ENCODE results near the gene OPHN1. TPM values are rescaled to one million over a fixed set of nuclear protein-coding genes. Genes with fewer than 3 reads are reported as not detected.
A peak's percentile ranks its signal among the peaks of the same experiment; 100 is the strongest.

OPHN1 gene, protein sequence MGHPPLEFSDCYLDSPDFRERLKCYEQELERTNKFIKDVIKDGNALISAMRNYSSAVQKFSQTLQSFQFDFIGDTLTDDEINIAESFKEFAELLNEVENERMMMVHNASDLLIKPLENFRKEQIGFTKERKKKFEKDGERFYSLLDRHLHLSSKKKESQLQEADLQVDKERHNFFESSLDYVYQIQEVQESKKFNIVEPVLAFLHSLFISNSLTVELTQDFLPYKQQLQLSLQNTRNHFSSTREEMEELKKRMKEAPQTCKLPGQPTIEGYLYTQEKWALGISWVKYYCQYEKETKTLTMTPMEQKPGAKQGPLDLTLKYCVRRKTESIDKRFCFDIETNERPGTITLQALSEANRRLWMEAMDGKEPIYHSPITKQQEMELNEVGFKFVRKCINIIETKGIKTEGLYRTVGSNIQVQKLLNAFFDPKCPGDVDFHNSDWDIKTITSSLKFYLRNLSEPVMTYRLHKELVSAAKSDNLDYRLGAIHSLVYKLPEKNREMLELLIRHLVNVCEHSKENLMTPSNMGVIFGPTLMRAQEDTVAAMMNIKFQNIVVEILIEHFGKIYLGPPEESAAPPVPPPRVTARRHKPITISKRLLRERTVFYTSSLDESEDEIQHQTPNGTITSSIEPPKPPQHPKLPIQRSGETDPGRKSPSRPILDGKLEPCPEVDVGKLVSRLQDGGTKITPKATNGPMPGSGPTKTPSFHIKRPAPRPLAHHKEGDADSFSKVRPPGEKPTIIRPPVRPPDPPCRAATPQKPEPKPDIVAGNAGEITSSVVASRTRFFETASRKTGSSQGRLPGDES
- 3.3 and 3.5 TPM in 2 replicates for total RNA-seq (2021)
- Bru-seq, nascent RNA: percentile 53 among the genes with signal in this experiment
- BruChase-seq, experiment 1, labeled RNA remaining after a 2-hour chase: percentile 50 among the genes with signal in this experiment
- percentile 52 among the genes with signal in this experiment for BruChase-seq, experiment 2, labeled RNA remaining after a 6-hour chase
- long read RNA-seq, full-length matches to known transcripts: 2 of 8 reads
- long read RNA-seq, partial matches to known transcripts: 0 of 8 reads
- long read RNA-seq, other reads (novel, unspliced or antisense): 6 of 8 reads

GRCh38 chrX:68433155-68433980 lies at the start of gene OPHN1:
TSS of gene OPHN1 (minus strand) at chrX:68433495. CDS start at chrX:68433020, 475 bp downstream.
- TF ChIP-seq CTCF (conservative IDR thresholded peaks at IDR 0.05; ENCODE audit: low read depth, low read length): no peak
- no peak for TF ChIP-seq EZH2 (IDR thresholded peaks at IDR 0.05; ENCODE audit: borderline replicate concordance, low read depth, low read length, poor library complexity, severe bottlenecking)
- H3K36me3 ChIP-seq (ENCODE audit: insufficient read depth, low read length, poor library complexity, severe bottlenecking): no peaks in the 10 kb centered on the region
- intact Hi-C loops (cut with micrococcal nuclease; ENCODE audit: unreplicated experiment): no loop called here
- H3K27me3 ChIP-seq (replicated peaks; ENCODE audit: insufficient read depth, low read depth, low read length, poor library complexity): no peaks in the 10 kb centered on the region
- ChIA-PET POLR2A (ENCODE audit: low non-redundant PET) (interaction anchor here (0.6 kb wide), 2 partner anchors 47 to 130 kb away, joined by 3 read pairs; no protein-coding TSS in a partner anchor), CTCF (no interaction called here)
- H3K4me1 ChIP-seq (ENCODE audit: insufficient read depth, low read length, poor library complexity, severe bottlenecking): no peaks in the 10 kb centered on the region
- peak within 1 kb of the TSS; percentile 55 for H3K4me3 ChIP-seq (ENCODE audit: low read depth, low read length, poor library complexity, severe bottlenecking)
- TSS peak; percentile 55 for BruUV-seq (replicated peaks)
- DNase-seq (ENCODE audit: low spot score): peak; percentile 69
- H3K27ac ChIP-seq (ENCODE audit: low read depth, low read length, poor library complexity, severe bottlenecking): peak within 1 kb of the TSS; percentile 58
- H3K9me3 ChIP-seq (ENCODE audit: low read depth, low read length, poor library complexity, severe bottlenecking): no peaks in the 10 kb centered on the region

- Histone ChIP-seq H3K27me3 (replicated peaks; ENCODE audit: insufficient read depth, low read depth, low read length, poor library complexity) (no peaks in the 10 kb centered on the region), H3K4me3 (ENCODE audit: low read depth, low read length, poor library complexity, severe bottlenecking) (no peak overlapping the region), H3K9me3 (ENCODE audit: low read depth, low read length, poor library complexity, severe bottlenecking) (no peaks in the 10 kb centered on the region), H3K27ac (ENCODE audit: low read depth, low read length, poor library complexity, severe bottlenecking) (no peak overlapping the region), H3K36me3 (ENCODE audit: insufficient read depth, low read length, poor library complexity, severe bottlenecking) (no peaks in the 10 kb centered on the region), H3K4me1 (ENCODE audit: insufficient read depth, low read length, poor library complexity, severe bottlenecking) (no peaks in the 10 kb centered on the region)
- CTCF ChIA-PET: no interaction called here
- intact Hi-C loops (cut with micrococcal nuclease; ENCODE audit: unreplicated experiment): no loop called here
- no peak for DNase-seq (ENCODE audit: low spot score)
- TF ChIP-seq EZH2 (IDR thresholded peaks at IDR 0.05; ENCODE audit: borderline replicate concordance, low read depth, low read length, poor library complexity, severe bottlenecking): no peak
- TF ChIP-seq CTCF (conservative IDR thresholded peaks at IDR 0.05; ENCODE audit: low read depth, low read length): no peak
- BruUV-seq (replicated peaks): no TSS peak
- POLR2A ChIA-PET (ENCODE audit: low non-redundant PET): interaction anchor here (0.6 kb wide), 1 partner anchor 48 kb away, joined by 3 read pairs; the partner anchor contains the start of gene OPHN1
Observed at GRCh38 chrX:68480969-68481368, 47.7 kb upstream of the OPHN1 start.

Data from A673 (cell line).